Measurements from ENCODE around the gene GALNT2.

GRCh38 chr1:230210981-230211336 is 143.9 kb downstream of the GALNT2 start:
- TF ChIP-seq CSDC2 (CRISPR knock-in tag; IDR thresholded peaks at IDR 0.05) (no peak), ISL1 (CRISPR knock-in tag; IDR thresholded peaks at IDR 0.05) (no peak)
